ENCODE data around the gene HOXA9. TPM values are rescaled to one million over a fixed set of nuclear protein-coding genes. Genes with fewer than 3 reads are reported as not detected.
A peak's percentile ranks its signal among the peaks of the same experiment; 100 is the strongest.

HOXA9 gene
- 8.7 TPM in 2 replicates for total RNA-seq (2014; rRNA removed)
- polyA plus RNA-seq (2012), result 2.0 TPM

- DNase-seq (ENCODE audit: low read depth), result peak; percentile 88
Observed at GRCh38 chr7:27165089-27165995, at the start of gene HOXA9. TSS of gene HOXA9 (minus strand) at chr7:27165537. CDS start at chr7:27165457, 80 bp downstream.

- DNase-seq (ENCODE audit: low read depth), result no peak
Observed at GRCh38 chr7:27214239-27214950, 49.1 kb upstream of the HOXA9 start.

DNA sequence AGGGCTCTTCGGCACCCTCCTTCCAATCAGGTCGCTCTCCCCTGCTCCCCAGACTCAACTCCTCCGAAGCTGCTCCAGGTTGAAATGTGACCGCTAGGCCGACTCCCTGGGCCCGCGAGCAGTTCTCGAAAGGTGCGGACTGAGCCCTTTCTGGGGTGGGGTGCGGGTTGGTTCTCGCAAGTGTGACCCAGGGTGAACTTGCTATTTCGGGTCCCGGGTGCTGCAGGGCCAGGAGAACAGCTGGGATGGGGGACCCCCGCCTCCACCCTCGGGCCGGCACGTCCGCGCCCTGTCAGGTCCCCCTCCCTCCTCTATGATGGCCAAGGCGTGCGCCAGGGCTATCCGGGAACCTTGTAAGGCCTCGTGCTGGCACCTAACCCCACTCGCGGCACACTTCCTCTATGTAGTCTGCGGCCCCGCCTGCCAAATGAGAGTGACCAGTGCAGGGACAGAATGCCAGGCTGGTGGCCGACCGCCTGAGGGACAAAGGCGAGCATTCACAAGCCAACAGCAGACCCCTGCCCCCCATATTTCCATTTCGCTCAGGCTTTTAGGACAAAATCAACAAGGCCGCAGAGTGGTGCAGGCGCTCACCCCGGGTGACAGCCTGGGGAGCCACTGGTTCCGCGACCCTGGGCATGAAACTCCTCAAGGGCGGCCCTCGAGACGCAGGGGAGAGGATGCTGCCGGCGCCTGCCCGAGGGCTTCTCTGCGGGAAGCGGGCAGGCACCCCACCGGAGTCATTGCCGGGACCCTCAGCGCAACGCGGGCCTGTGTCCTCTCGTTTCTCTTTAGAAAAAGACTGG lies 48.3 kb upstream of the HOXA9 start:
- no peak for DNase-seq (ENCODE audit: low read depth)

GRCh38 chr7:27212497-27213432 lies 47.4 kb upstream of the HOXA9 start:
- DNase-seq (ENCODE audit: low read depth), result no peak

GRCh38 chr7:27211764-27212204 lies 46.4 kb upstream of the HOXA9 start:
- no peak for DNase-seq (ENCODE audit: low read depth)

DNA sequence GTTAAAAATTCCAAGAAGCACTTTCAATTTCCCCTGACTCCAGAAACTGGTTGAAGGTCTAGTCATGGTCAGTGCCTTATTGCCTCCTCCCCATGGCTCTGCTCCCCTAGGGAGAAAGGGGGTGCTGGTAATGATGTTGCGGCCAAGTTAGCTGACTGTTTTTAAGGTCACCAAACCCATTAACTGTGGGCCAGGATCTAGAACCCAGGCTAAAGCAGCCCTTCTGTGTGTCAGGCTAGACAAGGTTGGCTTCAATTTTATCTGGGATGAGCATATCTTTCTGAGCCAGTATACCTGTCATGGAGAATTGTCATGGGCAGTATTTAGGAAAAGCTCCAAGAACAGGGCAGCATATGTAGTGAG lies 45.7 kb upstream of the HOXA9 start:
- DNase-seq (ENCODE audit: low read depth), result no peak

DNA sequence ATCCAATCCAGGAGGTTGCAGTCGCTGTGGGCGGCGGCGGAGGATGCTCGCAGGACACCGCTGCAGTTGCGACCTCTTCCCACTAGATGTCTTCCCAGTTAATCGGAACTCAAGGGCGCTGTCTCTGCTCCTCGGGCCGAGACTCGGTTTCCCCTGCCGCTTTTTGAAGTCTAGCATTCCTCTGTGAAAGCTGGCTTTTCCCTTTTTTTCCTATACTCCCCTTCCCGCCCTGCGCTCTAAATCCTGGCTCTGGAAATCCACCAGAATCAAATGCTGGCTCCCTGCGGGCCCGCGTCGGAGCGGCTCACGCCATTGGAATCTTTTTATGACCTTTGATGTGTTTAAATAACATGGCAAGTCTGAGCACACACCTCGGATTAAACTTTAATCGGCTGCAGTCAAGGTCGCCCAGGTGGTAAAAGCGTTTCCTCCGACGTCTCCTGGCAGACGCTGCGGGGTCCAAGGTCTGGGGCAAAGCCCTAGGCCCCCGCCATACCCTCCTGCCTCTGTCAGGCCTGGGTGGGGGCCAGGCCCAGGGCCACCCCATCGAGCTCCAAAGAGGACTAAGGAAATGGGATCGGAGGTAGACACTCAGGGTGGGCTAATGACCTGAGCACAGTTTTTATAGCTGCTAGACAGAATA lies 45.2 kb upstream of the HOXA9 start:
- DNase-seq (ENCODE audit: low read depth), result no peak

DNA sequence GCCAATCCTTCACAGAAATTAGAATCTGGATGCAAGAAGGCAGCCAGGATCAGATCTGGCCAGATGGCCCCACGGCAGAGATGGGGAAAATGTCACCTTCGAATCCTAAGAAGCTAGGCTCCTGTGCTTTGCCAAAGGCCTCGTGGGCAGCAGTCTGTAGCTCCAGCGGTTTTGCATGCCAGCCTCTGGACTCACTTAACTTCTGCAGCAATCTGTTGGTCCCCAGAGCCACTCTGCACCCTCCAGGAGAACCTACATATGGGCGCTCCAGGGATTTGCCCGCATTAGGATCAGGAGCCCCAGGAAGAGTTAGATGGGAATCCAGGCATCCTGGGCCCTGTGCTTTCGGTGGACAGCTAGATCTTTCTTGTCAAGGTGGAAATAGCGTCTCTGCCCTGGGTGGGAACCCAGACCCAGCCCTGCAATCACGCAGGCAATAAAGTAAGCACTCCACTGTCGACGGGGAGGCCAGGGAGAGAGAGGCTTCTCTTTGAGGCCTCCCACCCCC lies 44.6 kb upstream of the HOXA9 start:
- DNase-seq (ENCODE audit: low read depth), result no peak

- DNase-seq (ENCODE audit: low read depth), result no peak
Observed at GRCh38 chr7:27208998-27209397, 43.7 kb upstream of the HOXA9 start.

- DNase-seq (ENCODE audit: low read depth), result no peak
Observed at GRCh38 chr7:27207348-27207985, 42.1 kb upstream of the HOXA9 start.

DNA sequence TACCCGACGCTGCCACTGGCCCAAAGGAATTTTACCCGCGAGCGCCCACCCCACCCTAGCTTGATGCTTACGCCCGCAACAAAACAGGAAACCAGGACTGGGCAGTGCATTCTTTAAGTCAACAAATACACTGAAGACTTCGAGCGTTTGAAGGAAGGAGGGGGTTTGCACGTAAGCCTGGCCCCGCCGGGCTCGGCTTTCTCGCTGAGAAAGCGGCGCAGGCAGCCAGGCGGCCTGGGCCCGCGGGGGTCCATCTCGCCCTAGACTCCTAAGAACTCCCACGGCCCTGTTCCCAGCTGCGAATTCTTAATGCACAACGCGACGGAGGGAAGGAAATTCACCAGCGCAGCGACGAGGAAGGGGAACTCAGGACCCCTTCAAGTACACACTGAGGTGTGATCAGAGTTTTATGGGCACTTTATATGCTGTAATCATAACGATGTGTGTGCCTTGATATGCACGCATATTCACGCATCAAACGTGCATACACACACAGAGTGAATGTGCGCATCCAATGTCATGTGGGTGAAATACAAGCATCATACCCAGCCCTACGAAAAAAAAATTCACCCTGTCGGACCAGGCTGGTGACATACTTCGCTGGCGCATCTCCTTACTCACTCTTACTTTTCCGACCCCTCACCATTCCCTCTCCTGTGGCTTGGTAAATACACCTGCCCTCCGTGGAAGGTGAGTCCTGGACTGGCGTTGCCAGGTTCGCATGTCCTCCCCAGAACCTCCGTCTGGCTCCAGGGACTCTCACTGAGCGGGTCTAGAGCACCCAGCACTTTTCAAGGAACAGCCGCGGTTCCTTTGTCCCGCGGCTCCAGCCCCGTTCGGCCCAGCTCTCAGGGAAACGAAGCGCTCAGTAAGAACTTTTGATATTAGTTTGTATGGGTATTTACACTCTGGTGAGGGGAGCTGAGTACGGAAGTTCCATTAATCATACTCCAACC lies 40.3 kb upstream of the HOXA9 start:
- DNase-seq (ENCODE audit: low read depth), result no peak

DNA sequence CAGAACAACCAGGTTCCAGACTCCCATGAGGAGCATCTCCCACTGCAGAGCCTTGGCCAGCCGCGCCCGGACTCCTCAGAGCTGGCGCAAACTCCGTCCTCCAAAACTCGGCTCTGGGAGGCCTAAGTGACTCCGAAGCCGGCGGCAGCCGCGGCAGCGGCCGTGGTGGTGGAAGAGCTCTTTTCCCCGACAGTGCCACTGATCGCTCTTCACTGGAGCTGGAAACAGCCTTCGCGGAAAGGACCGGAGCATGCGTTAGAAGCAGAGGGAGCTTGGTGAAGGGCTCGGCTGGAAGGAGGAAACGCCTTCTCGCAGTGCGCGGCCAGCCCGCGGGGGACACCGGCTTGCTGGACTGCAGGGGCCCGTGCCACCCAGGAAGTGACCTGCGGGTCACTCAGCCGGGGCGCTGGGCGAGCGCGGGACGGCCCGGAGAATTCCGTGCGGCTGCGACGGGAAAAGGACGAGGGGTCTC lies 39.5 kb upstream of the HOXA9 start:
- DNase-seq (ENCODE audit: low read depth), result peak; percentile 35

- no peak for DNase-seq (ENCODE audit: low read depth)
Observed at GRCh38 chr7:27203964-27204594, 38.7 kb upstream of the HOXA9 start.

DNA sequence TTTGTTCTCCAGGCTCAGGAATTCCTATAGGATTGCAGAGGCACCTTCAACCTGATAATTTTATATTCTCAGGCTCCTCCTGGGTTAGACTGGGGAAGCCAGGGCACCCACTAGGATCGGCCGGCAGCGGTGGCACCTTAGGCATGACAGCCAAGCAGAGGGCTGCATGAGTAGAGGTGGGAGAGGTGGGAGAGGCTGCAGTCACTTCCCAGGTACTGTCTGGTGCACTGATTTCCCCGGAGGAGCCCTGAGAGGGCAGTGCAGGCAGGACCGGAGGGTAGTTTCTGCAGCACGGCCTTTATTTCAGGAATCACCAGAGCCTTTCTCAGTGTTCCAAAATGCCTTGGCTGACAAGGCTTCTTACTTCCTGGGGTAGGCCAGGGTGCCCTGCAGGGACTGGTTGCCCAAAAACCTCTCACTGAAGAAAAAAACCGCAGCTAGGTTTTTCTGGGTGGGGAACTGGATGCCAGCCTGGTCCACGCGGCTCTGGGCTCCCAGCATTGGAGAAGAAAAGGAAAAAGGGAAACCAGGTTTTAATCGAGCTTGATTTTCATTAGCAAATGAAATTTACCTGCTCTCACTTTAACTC lies 38.1 kb upstream of the HOXA9 start:
- DNase-seq (ENCODE audit: low read depth), result no peak

GRCh38 chr7:27202862-27203134 lies 37.5 kb upstream of the HOXA9 start:
- DNase-seq (ENCODE audit: low read depth), result no peak

DNA sequence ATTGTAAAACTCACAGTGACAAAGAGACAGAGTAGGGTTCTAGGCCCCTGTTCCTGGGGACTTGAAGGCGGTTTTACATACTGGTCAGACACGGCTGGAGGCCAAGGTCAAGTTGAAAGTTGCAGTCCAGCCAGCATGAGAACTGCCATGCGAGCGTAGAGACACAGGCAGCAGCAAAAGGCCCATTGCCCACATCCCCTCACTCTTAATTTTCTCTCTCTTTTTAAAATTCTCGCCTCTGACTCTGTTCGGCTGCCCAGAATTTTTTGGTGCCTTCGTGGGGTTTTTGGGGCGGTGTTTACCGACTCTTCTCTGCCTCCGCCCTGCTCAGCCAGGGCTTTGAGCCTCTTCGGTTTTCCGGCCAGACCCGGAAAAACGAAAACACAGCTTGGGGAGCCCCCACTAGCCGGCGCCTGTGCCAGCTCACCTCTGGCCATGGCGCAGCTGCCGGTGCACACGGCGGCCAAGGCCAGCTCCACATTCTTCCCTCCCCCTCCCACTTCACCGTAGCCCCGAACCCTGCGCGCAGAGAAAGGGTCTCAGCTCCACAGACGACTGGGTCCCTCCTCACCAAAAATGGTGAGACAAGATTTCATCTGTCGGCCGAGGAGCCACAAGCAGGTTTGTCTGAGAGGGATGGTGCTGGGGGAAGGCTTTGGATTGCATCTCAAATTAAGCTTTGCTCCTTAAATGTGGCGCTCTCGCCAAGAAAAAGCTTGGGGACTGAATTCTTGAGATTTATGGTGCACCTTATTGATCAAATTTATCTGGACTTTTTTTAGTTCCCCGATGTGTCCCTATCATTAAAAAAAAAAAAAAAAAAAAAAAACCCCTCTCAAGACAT lies 36.9 kb upstream of the HOXA9 start:
- DNase-seq (ENCODE audit: low read depth), result no peak

- DNase-seq (ENCODE audit: low read depth), result no peak
Observed at GRCh38 chr7:27201580-27202017, 36.3 kb upstream of the HOXA9 start.
